NB4 (cell line): ENCODE data around the gene IQCE.

Experiments used
- POLR2A ChIP-seq: IDR thresholded peaks from 2 replicates; pipeline ENCODE4 v1.6.1; 2011; ENCODE audit warnings: mild to moderate bottlenecking; ENCODE audit not compliant: insufficient read length; ENCODE audit errors: extremely low read depth
- TF ChIP-seq, protein P1 (sequence below): IDR thresholded peaks from one replicate; pipeline ENCODE4 v1.5.1; 2012; ENCODE audit warnings: low read depth, low read length
- TF ChIP-seq, protein P2 (sequence below): IDR thresholded peaks from 2 replicates; pipeline ENCODE4 v1.6.1; 2011; ENCODE audit warnings: low read depth, low read length

DNA sequence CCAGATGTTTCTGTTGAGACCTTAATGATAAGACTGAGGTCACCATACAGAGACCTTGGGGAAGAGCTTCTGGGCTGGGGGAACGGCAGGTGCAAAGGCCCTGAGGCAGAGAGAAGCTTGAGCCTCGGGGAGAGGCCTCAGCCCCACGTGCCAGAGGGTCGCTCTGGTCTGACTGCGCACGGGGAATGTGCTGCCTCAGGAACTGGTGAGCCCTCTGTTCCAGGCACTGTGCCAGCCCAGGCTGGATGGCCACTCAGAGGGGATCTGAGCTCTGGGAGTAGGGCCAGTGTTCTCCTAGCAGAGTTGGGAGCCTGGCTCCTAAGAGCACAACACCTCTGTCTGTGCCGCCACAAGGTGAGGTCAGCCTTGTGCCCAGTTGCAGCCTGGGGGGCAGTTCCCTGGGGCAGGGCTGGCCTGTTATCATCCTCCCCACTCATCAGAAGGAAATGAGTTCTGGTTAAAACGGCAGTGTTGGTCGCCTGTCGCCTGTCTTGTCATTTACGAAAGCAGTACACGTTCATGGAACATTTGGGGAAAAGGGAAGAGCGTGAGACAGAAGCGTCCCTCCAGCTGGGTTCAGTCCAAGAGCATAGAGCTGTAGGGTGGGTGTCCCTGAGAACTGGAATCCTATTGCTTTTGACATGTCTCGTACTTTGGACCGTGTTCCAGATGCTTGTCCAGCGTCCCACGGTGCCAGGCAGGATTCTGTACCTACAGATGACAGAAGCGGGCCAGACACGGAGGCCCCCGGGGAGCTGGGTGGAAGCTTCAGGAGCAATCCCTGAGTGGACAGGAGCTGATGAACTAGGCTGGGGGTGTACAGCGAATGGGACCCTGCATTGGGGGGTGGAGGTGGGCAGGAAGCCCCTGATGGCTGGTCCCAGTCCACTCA is 77.3 kb downstream of the IQCE start:
- TF ChIP-seq, protein P1, sequence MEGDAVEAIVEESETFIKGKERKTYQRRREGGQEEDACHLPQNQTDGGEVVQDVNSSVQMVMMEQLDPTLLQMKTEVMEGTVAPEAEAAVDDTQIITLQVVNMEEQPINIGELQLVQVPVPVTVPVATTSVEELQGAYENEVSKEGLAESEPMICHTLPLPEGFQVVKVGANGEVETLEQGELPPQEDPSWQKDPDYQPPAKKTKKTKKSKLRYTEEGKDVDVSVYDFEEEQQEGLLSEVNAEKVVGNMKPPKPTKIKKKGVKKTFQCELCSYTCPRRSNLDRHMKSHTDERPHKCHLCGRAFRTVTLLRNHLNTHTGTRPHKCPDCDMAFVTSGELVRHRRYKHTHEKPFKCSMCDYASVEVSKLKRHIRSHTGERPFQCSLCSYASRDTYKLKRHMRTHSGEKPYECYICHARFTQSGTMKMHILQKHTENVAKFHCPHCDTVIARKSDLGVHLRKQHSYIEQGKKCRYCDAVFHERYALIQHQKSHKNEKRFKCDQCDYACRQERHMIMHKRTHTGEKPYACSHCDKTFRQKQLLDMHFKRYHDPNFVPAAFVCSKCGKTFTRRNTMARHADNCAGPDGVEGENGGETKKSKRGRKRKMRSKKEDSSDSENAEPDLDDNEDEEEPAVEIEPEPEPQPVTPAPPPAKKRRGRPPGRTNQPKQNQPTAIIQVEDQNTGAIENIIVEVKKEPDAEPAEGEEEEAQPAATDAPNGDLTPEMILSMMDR: no peak
- TF ChIP-seq, protein P2, sequence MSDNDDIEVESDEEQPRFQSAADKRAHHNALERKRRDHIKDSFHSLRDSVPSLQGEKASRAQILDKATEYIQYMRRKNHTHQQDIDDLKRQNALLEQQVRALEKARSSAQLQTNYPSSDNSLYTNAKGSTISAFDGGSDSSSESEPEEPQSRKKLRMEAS: no peak
- no peak for TF ChIP-seq POLR2A
